ENCODE measurements around the gene OVOL3.

- TF ChIP-seq CTCF (IDR thresholded peaks at IDR 0.05): no peak
- TF ChIP-seq POLR2A (IDR thresholded peaks at IDR 0.05): no peak
Observed at GRCh38 chr19:36139120-36139472, 28.2 kb downstream of the OVOL3 start.
